Activated T-helper 1 cell treated with anti-CD3 and anti-CD28 coated beads, Interleukin-12 subunit alpha, Interleukin-12 subunit beta, Interleukin-2, Interleukin-4 antibody, amounts not matched to agents 30 ng/mL and 10 ng/mL and 1 ng/mL, durations not matched to agents 14 hours and 24 hours and 36 hours (primary cell): ENCODE data around the gene BBIP1. TPM values are rescaled to one million over a fixed set of nuclear protein-coding genes. Genes with fewer than 3 reads are reported as not detected.
A peak's percentile ranks its signal among the peaks of the same experiment; 100 is the strongest.

Experiments used
- DNase-seq: peaks from one replicate; pipeline ENCODE4 v3.0.0; 2021; ENCODE audit warnings: low spot score
- H3K27ac Mint-ChIP-seq: one replicate; pipeline ENCODE4 v1.8.0; 2021; ENCODE audit warnings: mild to moderate bottlenecking, mixed read lengths
- H3K27me3 Mint-ChIP-seq: one replicate; pipeline ENCODE4 v1.8.0; 2022; ENCODE audit warnings: mild to moderate bottlenecking, moderate library complexity, mixed read lengths; ENCODE audit not compliant: insufficient read depth
- H3K36me3 Mint-ChIP-seq: one replicate; pipeline ENCODE4 v1.8.0; 2021; ENCODE audit warnings: low read depth, mixed read lengths
- H3K4me1 Mint-ChIP-seq: one replicate; pipeline ENCODE4 v1.8.0; 2021; ENCODE audit warnings: low read depth, mixed read lengths
- H3K4me3 Mint-ChIP-seq: one replicate; pipeline ENCODE4 v1.8.0; 2021; ENCODE audit warnings: mild to moderate bottlenecking, moderate library complexity, mixed read lengths
- H3K9me3 Mint-ChIP-seq: one replicate; pipeline ENCODE4 v1.8.0; 2021; ENCODE audit warnings: mixed read lengths
- intact Hi-C: fragments of 100-400 bp; cut with micrococcal nuclease; formaldehyde crosslinking; loops from one replicate; pipeline ENCODE4 v1.15.1; 2024
- total RNA-seq: library from RNA; stranded (reverse); gene quantifications from 2 replicates; pipeline ENCODE4 v1.2.3, GENCODE V29; 2022

Gene BBIP1
- total RNA-seq, 1 donor from 2014 or later: 31.0 TPM

- intact Hi-C loops: loop anchor here (10.0 kb wide), 4 partner anchors 249 to 859 kb away; partner anchors contain the start of gene ADD3
Observed at GRCh38 chr10:110863361-110863760, 55.6 kb downstream of the BBIP1 start.

GRCh38 chr10:110862961-110863360 lies 56.0 kb downstream of the BBIP1 start:
- no peak for DNase-seq

More at GRCh38 chr10:110863361-110863760, 55.6 kb downstream of the BBIP1 start:
- Mint-ChIP-seq H3K4me3 (no peak overlapping the region), H3K27me3 (no peaks in the 10 kb centered on the region), H3K4me1 (peaks cover 96% of the 10 kb centered on the region), H3K9me3 (no peaks in the 10 kb centered on the region), H3K27ac (peak overlapping the region; percentile 95), H3K36me3 (peaks cover 3% of the 10 kb centered on the region)
- DNase-seq: no peak

GRCh38 chr10:110861930-110862649 lies 56.9 kb downstream of the BBIP1 start:
- Mint-ChIP-seq H3K36me3 (peaks cover 5% of the 10 kb centered on the region), H3K4me1 (peaks cover 96% of the 10 kb centered on the region), H3K27ac (peak overlapping the region; percentile 57), H3K9me3 (no peaks in the 10 kb centered on the region), H3K27me3 (no peaks in the 10 kb centered on the region), H3K4me3 (no peak overlapping the region)
- no peak for DNase-seq
- intact Hi-C loops: loop anchor here (10.0 kb wide), 4 partner anchors 247 to 857 kb away; partner anchors contain the start of gene ADD3

More at GRCh38 chr10:110862961-110863360, 56.0 kb downstream of the BBIP1 start:
- intact Hi-C loops: loop anchor here (10.0 kb wide), 4 partner anchors 248 to 858 kb away; partner anchors contain the start of gene ADD3
- H3K27ac Mint-ChIP-seq: peak overlapping the region; percentile 95
- H3K4me1 Mint-ChIP-seq: peaks cover 96% of the 10 kb centered on the region
- H3K27me3 Mint-ChIP-seq: no peaks in the 10 kb centered on the region
- H3K9me3 Mint-ChIP-seq: no peaks in the 10 kb centered on the region
- H3K36me3 Mint-ChIP-seq: peaks cover 3% of the 10 kb centered on the region
- no peak overlapping the region for H3K4me3 Mint-ChIP-seq

- Mint-ChIP-seq H3K36me3 (peaks cover 5% of the 10 kb centered on the region), H3K27me3 (no peaks in the 10 kb centered on the region), H3K4me3 (no peak overlapping the region), H3K4me1 (peaks cover 90% of the 10 kb centered on the region), H3K9me3 (no peaks in the 10 kb centered on the region), H3K27ac (no peak overlapping the region)
- no peak for DNase-seq
- intact Hi-C loops: loop anchor here (10.0 kb wide), 4 partner anchors 247 to 857 kb away; partner anchors contain the start of gene ADD3
Observed at GRCh38 chr10:110861476-110861875, 57.5 kb downstream of the BBIP1 start.

- H3K27ac Mint-ChIP-seq: peak overlapping the region; percentile 92
- DNase-seq: peak; percentile 56
- peaks cover 7% of the 10 kb centered on the region for H3K36me3 Mint-ChIP-seq
- peaks cover 87% of the 10 kb centered on the region for H3K4me1 Mint-ChIP-seq
- H3K4me3 Mint-ChIP-seq: peak overlapping the region; percentile 42
- peaks cover 4% of the 10 kb centered on the region for H3K9me3 Mint-ChIP-seq
- H3K27me3 Mint-ChIP-seq: no peaks in the 10 kb centered on the region
- intact Hi-C loops: loop anchor here (10.0 kb wide), 4 partner anchors 246 to 856 kb away; partner anchors contain the start of gene ADD3
Observed at GRCh38 chr10:110860576-110861241, 58.3 kb downstream of the BBIP1 start.

GRCh38 chr10:110859973-110860376 lies 59.0 kb downstream of the BBIP1 start:
- peaks cover 7% of the 10 kb centered on the region for H3K36me3 Mint-ChIP-seq
- H3K9me3 Mint-ChIP-seq: peaks cover 4% of the 10 kb centered on the region
- no peaks in the 10 kb centered on the region for H3K27me3 Mint-ChIP-seq
- DNase-seq: no peak
- peak overlapping the region; percentile 92 for H3K27ac Mint-ChIP-seq
- intact Hi-C loops: loop anchor here (10.0 kb wide), 4 partner anchors 245 to 855 kb away; partner anchors contain the start of gene ADD3
- H3K4me3 Mint-ChIP-seq: peak overlapping the region; percentile 2
- peaks cover 81% of the 10 kb centered on the region for H3K4me1 Mint-ChIP-seq

GRCh38 chr10:110859206-110859972 lies 59.6 kb downstream of the BBIP1 start:
- H3K27me3 Mint-ChIP-seq: no peaks in the 10 kb centered on the region
- intact Hi-C loops: no loop called here
- peaks cover 75% of the 10 kb centered on the region for H3K4me1 Mint-ChIP-seq
- no peak overlapping the region for H3K4me3 Mint-ChIP-seq
- DNase-seq: no peak
- peak overlapping the region; percentile 92 for H3K27ac Mint-ChIP-seq
- peaks cover 7% of the 10 kb centered on the region for H3K36me3 Mint-ChIP-seq
- peaks cover 4% of the 10 kb centered on the region for H3K9me3 Mint-ChIP-seq

- peak overlapping the region; percentile 21 for H3K4me3 Mint-ChIP-seq
- H3K36me3 Mint-ChIP-seq: peaks cover 6% of the 10 kb centered on the region
- intact Hi-C loops: no loop called here
- H3K27ac Mint-ChIP-seq: peak overlapping the region; percentile 65
- no peaks in the 10 kb centered on the region for H3K27me3 Mint-ChIP-seq
- peaks cover 4% of the 10 kb centered on the region for H3K9me3 Mint-ChIP-seq
- peaks cover 74% of the 10 kb centered on the region for H3K4me1 Mint-ChIP-seq
- DNase-seq: no peak
Observed at GRCh38 chr10:110858297-110858934, 60.6 kb downstream of the BBIP1 start.

GRCh38 chr10:110857265-110858171 lies 61.5 kb downstream of the BBIP1 start:
- H3K9me3 Mint-ChIP-seq: peaks cover 4% of the 10 kb centered on the region
- peaks cover 74% of the 10 kb centered on the region for H3K4me1 Mint-ChIP-seq
- no peaks in the 10 kb centered on the region for H3K27me3 Mint-ChIP-seq
- H3K4me3 Mint-ChIP-seq: peak overlapping the region; percentile 21
- H3K27ac Mint-ChIP-seq: peak overlapping the region; percentile 60
- intact Hi-C loops: loop anchor here (2.0 kb wide), 1 partner anchor 13 kb away; the partner anchor contains the start of gene PDCD4
- DNase-seq: no peak
- peaks cover 6% of the 10 kb centered on the region for H3K36me3 Mint-ChIP-seq

- Mint-ChIP-seq H3K27me3 (no peaks in the 10 kb centered on the region), H3K27ac (no peak overlapping the region), H3K4me3 (no peak overlapping the region), H3K4me1 (peaks cover 76% of the 10 kb centered on the region), H3K36me3 (peaks cover 7% of the 10 kb centered on the region), H3K9me3 (peaks cover 4% of the 10 kb centered on the region)
- intact Hi-C loops: no loop called here
- DNase-seq: no peak
Observed at GRCh38 chr10:110853921-110854605, 64.9 kb downstream of the BBIP1 start.

- Mint-ChIP-seq H3K9me3 (peaks cover 4% of the 10 kb centered on the region), H3K4me1 (peaks cover 69% of the 10 kb centered on the region), H3K4me3 (no peak overlapping the region), H3K36me3 (peaks cover 7% of the 10 kb centered on the region), H3K27me3 (no peaks in the 10 kb centered on the region), H3K27ac (no peak overlapping the region)
- intact Hi-C loops: loop anchor here (1.0 kb wide), 2 partner anchors 10 to 11 kb away; no protein-coding TSS in a partner anchor
- DNase-seq: no peak
Observed at GRCh38 chr10:110852947-110853346, 66.0 kb downstream of the BBIP1 start.
